Tibial nerve (tissue), 3 donors: Measurements from ENCODE around the gene OR52K2.

Source experiments
- CTCF ChIP-seq, 5 experiments: fragments of 200-600 bp in 3 of 5; fragments of 450-650 bp in 2 of 5; sonication (generic) in 3 of 5; IDR thresholded peaks; one replicate each; pipeline ENCODE4 v1.5.1; 2016 to 2019; ENCODE audit warnings: antibody characterized with exemption in 5 of 5, mild to moderate bottlenecking in 3 of 5, moderate library complexity in 2 of 5
- POLR2A ChIP-seq, 2 donors: fragments of 450-650 bp; IDR thresholded peaks; one replicate each; pipeline ENCODE4 v1.6.1; 2017; ENCODE audit warnings: antibody characterized with exemption in 2 of 2, mild to moderate bottlenecking in 2 of 2, moderate library complexity in 2 of 2

- no peak for TF ChIP-seq POLR2A (IDR thresholded peaks at IDR 0.05)
- no peak for TF ChIP-seq CTCF (IDR thresholded peaks at IDR 0.05)
Observed at GRCh38 chr11:4416306-4416705, 32.8 kb upstream of the OR52K2 start.
